K562 (cell line): ENCODE results near the gene ADD1. TPM values are rescaled to one million over a fixed set of nuclear protein-coding genes. Genes with fewer than 3 reads are reported as not detected.

ENCODE experiments used
- CUX1 ChIP-seq: fragments of 200-800 bp; sonication (Bioruptor generic); IDR thresholded peaks from 2 replicates; pipeline ENCODE4 v1.6.1; 2016; ENCODE audit warnings: missing genetic modification characterization, missing compliant biosample characterization
- JUNB ChIP-seq: fragments of 450-650 bp; formaldehyde crosslinking; conservative IDR thresholded peaks from 2 replicates; pipeline ENCODE4 v1.4.0; 2020; ENCODE audit warnings: mild to moderate bottlenecking
- KAT7 ChIP-seq: sonication (generic); formaldehyde crosslinking; IDR thresholded peaks from 2 replicates; pipeline ENCODE4 v1.8.0; 2022; ENCODE audit warnings: missing genetic modification reagents, mild to moderate bottlenecking, borderline replicate concordance
- PCBP1 ChIP-seq: fragments of 200-400 bp; formaldehyde crosslinking; IDR thresholded peaks from 2 replicates; pipeline ENCODE4 v1.6.1; 2018; ENCODE audit warnings: mild to moderate bottlenecking, low read depth, low read length; ENCODE audit not compliant: poor library complexity, severe bottlenecking
- RBM14 ChIP-seq: fragments of 200-400 bp; formaldehyde crosslinking; IDR thresholded peaks from 2 replicates; pipeline ENCODE4 v1.6.1; 2018; ENCODE audit warnings: low read depth, mild to moderate bottlenecking, low read length, moderate library complexity, borderline replicate concordance; ENCODE audit not compliant: insufficient read depth
- polyA plus RNA-seq, 8 experiments: library from polyadenylated mRNA; depleted of rRNA in 4 of 8; stranded (reverse) in 5 of 8; unstranded in 3 of 8; fragments of >200 nt; fragmentation: Nextera tagmentation in 2 of 8; fragmentation: Illumina TruSeq in 1 of 8; extraction: Ambion mirVana in 2 of 8; extraction: Trizol in 1 of 8; gene quantifications; 2 replicates each; pipeline versions ENCODE4 v1.2.1 to v1.2.3, GENCODE V29; 2011 to 2014; ENCODE audit warnings: inconsistent platforms in 1 of 8, missing spikeins in 1 of 8
- total RNA-seq, 7 experiments: library from RNA; depleted of rRNA in 6 of 7; stranded (reverse); fragments of >200 nt in 6 of 7; fragmentation: Illumina TruSeq in 2 of 7; extraction: Trizol in 2 of 7; gene quantifications; 2 replicates each; pipeline versions ENCODE4 v1.2.1 to v1.2.3, GENCODE V29; 2011 to 2021; ENCODE audit warnings: low replicate concordance in 1 of 7
- TF ChIP-seq, protein P1 (sequence below), 2 experiments: IDR thresholded peaks; 2 replicates each; pipeline ENCODE4 v1.6.1; 2011; ENCODE audit warnings: borderline replicate concordance in 1 of 2, control low read depth in 1 of 2, low read depth in 1 of 2, low read length in 1 of 2, mild to moderate bottlenecking in 1 of 2, mixed read lengths in 1 of 2, moderate library complexity in 1 of 2; ENCODE audit not compliant: insufficient read depth in 1 of 2, insufficient read length in 1 of 2, poor library complexity in 1 of 2, severe bottlenecking in 1 of 2; ENCODE audit errors: extremely low read depth in 1 of 2

The ADD1 gene
- total and polyA plus RNA-seq, 9 of the 15 experiments (the other 6 are each of a cell fraction or from before 2014, with no cell fraction given), result 17.5 to 153 (median 74.0) TPM

GRCh38 chr4:2802618-2803531 lies 40.8 kb upstream of the ADD1 start (continued):
- TF ChIP-seq, protein P1, sequence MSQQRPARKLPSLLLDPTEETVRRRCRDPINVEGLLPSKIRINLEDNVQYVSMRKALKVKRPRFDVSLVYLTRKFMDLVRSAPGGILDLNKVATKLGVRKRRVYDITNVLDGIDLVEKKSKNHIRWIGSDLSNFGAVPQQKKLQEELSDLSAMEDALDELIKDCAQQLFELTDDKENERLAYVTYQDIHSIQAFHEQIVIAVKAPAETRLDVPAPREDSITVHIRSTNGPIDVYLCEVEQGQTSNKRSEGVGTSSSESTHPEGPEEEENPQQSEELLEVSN (IDR thresholded peaks at IDR 0.05; ENCODE audit: borderline replicate concordance in 1 of 2, extremely low read depth in 1 of 2, insufficient read depth in 1 of 2, insufficient read length in 1 of 2, low read depth in 1 of 2, low read length in 1 of 2, poor library complexity in 1 of 2, severe bottlenecking in 1 of 2), result no peak
- TF ChIP-seq CUX1 (CRISPR knock-in tag) (no peak), JUNB (CRISPR knock-in tag) (no peak), RBM14 (no peak), PCBP1 (no peak), KAT7 (CRISPR knock-in tag) (no peak)
